ENCODE measurements around the gene SLC22A5.
"Not testable (repeated sequence)": the region's sequence is repeated elsewhere in the genome, so short reads cannot be mapped to it uniquely, and the experiment has no call there.

Gene SLC22A5

DNA sequence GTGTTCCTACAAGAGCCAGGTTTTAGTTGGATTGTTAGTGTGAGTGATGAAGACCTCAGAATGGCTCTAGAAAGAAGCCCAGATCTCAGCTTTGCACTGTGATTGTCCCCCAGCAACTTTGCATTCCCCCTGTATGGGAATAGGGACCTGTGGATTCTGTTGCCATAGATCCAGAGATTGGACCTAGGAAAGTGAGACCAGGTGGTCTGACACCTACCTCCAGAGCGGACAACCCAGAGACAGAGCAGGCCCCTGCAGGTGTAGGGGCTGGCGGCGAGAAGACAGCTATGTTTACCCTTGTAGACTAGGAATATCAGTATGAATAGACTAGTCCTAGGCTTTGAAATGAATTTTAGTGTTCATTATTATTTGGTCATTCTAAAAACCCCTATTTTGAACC lies 67.4 kb downstream of the SLC22A5 start:
- Histone ChIP-seq H3K9me3 (replicated peaks in 1 of 2; ENCODE audit: control insufficient read depth in 2 of 2, insufficient read depth in 1 of 2, low read depth in 1 of 2, low read length in 2 of 2) (no peaks in the 10 kb centered on the region), H3K4me3 (ENCODE audit: low read length in 2 of 2) (no peak overlapping the region), H3K9ac (ENCODE audit: low read depth, low read length, poor library complexity) (no peak overlapping the region), H3K4me2 (ENCODE audit: insufficient read depth, low read length, poor library complexity, severe bottlenecking) (no peak overlapping the region), H2AK5ac (ENCODE audit: low read depth, low read length) (no peak overlapping the region), H3K4me1 (ENCODE audit: control insufficient read depth in 2 of 2, insufficient read depth in 1 of 2, low read depth in 1 of 2, low read length in 2 of 2) (peaks cover 2 to 11% of the 10 kb centered on the region in 2 donors), H2BK5ac (ENCODE audit: low read length) (no peak overlapping the region), H4K8ac (ENCODE audit: low read depth, low read length) (no peak overlapping the region), H2BK12ac (ENCODE audit: low read length) (no peak overlapping the region), H2BK15ac (ENCODE audit: low read length) (no peak overlapping the region), H3K36me3 (replicated peaks in 1 of 2; ENCODE audit: control insufficient read depth in 2 of 2, insufficient read depth in 2 of 2, low read length in 2 of 2) (no peaks in the 10 kb centered on the region), H3K79me1 (ENCODE audit: low read depth, low read length) (no peaks in the 10 kb centered on the region), H2BK120ac (ENCODE audit: low read depth, low read length) (no peak overlapping the region), H3K4ac (ENCODE audit: low read length) (no peak overlapping the region), H4K91ac (ENCODE audit: low read depth, low read length, poor library complexity) (no peak overlapping the region), H3K23ac (ENCODE audit: low read depth, low read length, poor library complexity) (no peak overlapping the region), H3K27me3 (ENCODE audit: control insufficient read depth in 3 of 3, insufficient read depth in 3 of 3, low read depth in 1 of 3, low read length in 3 of 3) (no peaks in the 10 kb centered on the region), H3K18ac (ENCODE audit: low read length) (no peak overlapping the region), H3K27ac (replicated peaks; ENCODE audit: low read length) (no peak overlapping the region), H3K14ac (ENCODE audit: low read length) (no peak overlapping the region), H2AFZ (ENCODE audit: low read length) (peak overlapping the region; percentile 64)
- DNase-seq (ENCODE audit: low spot score) = no peak
- no CpG with 5 or more reads among the region's 3 CpGs for WGBS, 2 donors (ENCODE audit: extremely low coverage in 2 of 2, insufficient read length in 2 of 2, insufficient replicate concordance in 1 of 2)

- Histone ChIP-seq H3K4ac (ENCODE audit: low read length) (no peak overlapping the region), H2BK5ac (ENCODE audit: low read length) (no peak overlapping the region), H4K91ac (ENCODE audit: low read depth, low read length, poor library complexity) (no peak overlapping the region), H3K27ac (replicated peaks; ENCODE audit: low read length) (no peak overlapping the region), H3K27me3 (ENCODE audit: control insufficient read depth in 3 of 3, insufficient read depth in 3 of 3, low read depth in 1 of 3, low read length in 3 of 3) (no peaks in the 10 kb centered on the region), H2BK15ac (ENCODE audit: low read length) (no peak overlapping the region), H2AK5ac (ENCODE audit: low read depth, low read length) (no peak overlapping the region), H2BK12ac (ENCODE audit: low read length) (no peak overlapping the region), H3K9ac (ENCODE audit: low read depth, low read length, poor library complexity) (no peak overlapping the region), H3K79me1 (ENCODE audit: low read depth, low read length) (no peaks in the 10 kb centered on the region), H3K4me2 (ENCODE audit: insufficient read depth, low read length, poor library complexity, severe bottlenecking) (no peak overlapping the region), H2BK120ac (ENCODE audit: low read depth, low read length) (no peak overlapping the region), H3K23ac (ENCODE audit: low read depth, low read length, poor library complexity) (no peak overlapping the region), H3K9me3 (replicated peaks in 1 of 2; ENCODE audit: control insufficient read depth in 2 of 2, insufficient read depth in 1 of 2, low read depth in 1 of 2, low read length in 2 of 2) (no peaks in the 10 kb centered on the region), H2AFZ (ENCODE audit: low read length) (peak overlapping the region; percentile 64), H3K14ac (ENCODE audit: low read length) (no peak overlapping the region), H4K8ac (ENCODE audit: low read depth, low read length) (no peak overlapping the region), H3K36me3 (replicated peaks in 1 of 2; ENCODE audit: control insufficient read depth in 2 of 2, insufficient read depth in 2 of 2, low read length in 2 of 2) (no peaks in the 10 kb centered on the region), H3K18ac (ENCODE audit: low read length) (no peak overlapping the region), H3K4me1 (ENCODE audit: control insufficient read depth in 2 of 2, insufficient read depth in 1 of 2, low read depth in 1 of 2, low read length in 2 of 2) (peaks cover 2 to 11% of the 10 kb centered on the region in 2 donors), H3K4me3 (ENCODE audit: low read length in 2 of 2) (no peak overlapping the region)
- no peak for DNase-seq (ENCODE audit: low spot score)
- WGBS, 2 donors (ENCODE audit: extremely low coverage in 2 of 2, insufficient read length in 2 of 2, insufficient replicate concordance in 1 of 2) = no CpG with 5 or more reads among the region's 3 CpGs
These were observed 68.2 kb downstream of the SLC22A5 start for GRCh38 chr5:132437604-132438266.

DNA sequence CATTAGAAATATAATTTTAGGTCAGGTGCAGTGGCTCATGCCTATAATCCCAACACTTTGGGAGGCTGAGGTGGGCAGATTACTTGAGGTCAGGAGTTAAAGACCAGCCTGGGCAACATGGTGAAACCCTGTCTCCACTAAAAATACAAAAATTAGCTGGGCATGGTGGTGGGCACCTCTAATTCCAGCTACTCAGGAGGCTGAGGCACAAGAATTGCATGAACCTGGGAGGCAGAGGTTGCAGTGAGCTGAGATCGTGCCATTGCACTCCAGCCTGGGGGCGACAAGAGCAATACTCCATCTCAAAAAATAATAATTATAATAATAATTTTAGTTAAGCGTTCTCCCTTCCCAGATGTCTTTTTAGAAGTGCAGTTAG lies 68.7 kb downstream of the SLC22A5 start:
- peaks cover 2 to 11% of the 10 kb centered on the region in 2 donors for H3K4me1 ChIP-seq (ENCODE audit: control insufficient read depth in 2 of 2, insufficient read depth in 1 of 2, low read depth in 1 of 2, low read length in 2 of 2)
- H3K9ac ChIP-seq (ENCODE audit: low read depth, low read length, poor library complexity); H3K27ac ChIP-seq (replicated peaks; ENCODE audit: low read length); H2BK120ac ChIP-seq (ENCODE audit: low read depth, low read length); H2BK15ac ChIP-seq (ENCODE audit: low read length); DNase-seq (ENCODE audit: low spot score); H4K8ac ChIP-seq (ENCODE audit: low read depth, low read length); H2AK5ac ChIP-seq (ENCODE audit: low read depth, low read length); H3K23ac ChIP-seq (ENCODE audit: low read depth, low read length, poor library complexity); H3K14ac ChIP-seq (ENCODE audit: low read length); H3K4ac ChIP-seq (ENCODE audit: low read length); H4K91ac ChIP-seq (ENCODE audit: low read depth, low read length, poor library complexity); H3K27me3 ChIP-seq (ENCODE audit: control insufficient read depth in 3 of 3, insufficient read depth in 3 of 3, low read depth in 1 of 3, low read length in 3 of 3); H3K18ac ChIP-seq (ENCODE audit: low read length); H2AFZ ChIP-seq (ENCODE audit: low read length); H2BK5ac ChIP-seq (ENCODE audit: low read length); H3K36me3 ChIP-seq (replicated peaks in 1 of 2; ENCODE audit: control insufficient read depth in 2 of 2, insufficient read depth in 2 of 2, low read length in 2 of 2); H2BK12ac ChIP-seq (ENCODE audit: low read length); H3K9me3 ChIP-seq (replicated peaks in 1 of 2; ENCODE audit: control insufficient read depth in 2 of 2, insufficient read depth in 1 of 2, low read depth in 1 of 2, low read length in 2 of 2); H3K4me2 ChIP-seq (ENCODE audit: insufficient read depth, low read length, poor library complexity, severe bottlenecking); H3K79me1 ChIP-seq (ENCODE audit: low read depth, low read length); H3K4me3 ChIP-seq (ENCODE audit: low read length in 2 of 2): not testable (repeated sequence)
- no CpG with 5 or more reads among the region's 3 CpGs for WGBS, 2 donors (ENCODE audit: extremely low coverage in 2 of 2, insufficient read length in 2 of 2, insufficient replicate concordance in 1 of 2)

- Histone ChIP-seq H3K4me3 (ENCODE audit: low read length in 2 of 2) (no peak overlapping the region), H3K79me1 (ENCODE audit: low read depth, low read length) (no peaks in the 10 kb centered on the region), H3K9me3 (replicated peaks in 1 of 2; ENCODE audit: control insufficient read depth in 2 of 2, insufficient read depth in 1 of 2, low read depth in 1 of 2, low read length in 2 of 2) (no peaks in the 10 kb centered on the region), H3K4me2 (ENCODE audit: insufficient read depth, low read length, poor library complexity, severe bottlenecking) (no peak overlapping the region), H2BK5ac (ENCODE audit: low read length) (no peak overlapping the region), H2BK12ac (ENCODE audit: low read length) (no peak overlapping the region), H2AFZ (ENCODE audit: low read length) (no peak overlapping the region), H2AK5ac (ENCODE audit: low read depth, low read length) (no peak overlapping the region), H3K27me3 (ENCODE audit: control insufficient read depth in 3 of 3, insufficient read depth in 3 of 3, low read depth in 1 of 3, low read length in 3 of 3) (no peaks in the 10 kb centered on the region), H4K8ac (ENCODE audit: low read depth, low read length) (no peak overlapping the region), H3K36me3 (replicated peaks in 1 of 2; ENCODE audit: control insufficient read depth in 2 of 2, insufficient read depth in 2 of 2, low read length in 2 of 2) (no peaks in the 10 kb centered on the region), H2BK15ac (ENCODE audit: low read length) (no peak overlapping the region), H3K27ac (replicated peaks; ENCODE audit: low read length) (no peak overlapping the region), H4K91ac (ENCODE audit: low read depth, low read length, poor library complexity) (no peak overlapping the region), H3K14ac (ENCODE audit: low read length) (no peak overlapping the region), H3K23ac (ENCODE audit: low read depth, low read length, poor library complexity) (no peak overlapping the region), H3K4ac (ENCODE audit: low read length) (no peak overlapping the region), H3K18ac (ENCODE audit: low read length) (no peak overlapping the region), H3K9ac (ENCODE audit: low read depth, low read length, poor library complexity) (no peak overlapping the region), H3K4me1 (ENCODE audit: control insufficient read depth in 2 of 2, insufficient read depth in 1 of 2, low read depth in 1 of 2, low read length in 2 of 2) (peaks cover 2 to 11% of the 10 kb centered on the region in 2 donors), H2BK120ac (ENCODE audit: low read depth, low read length) (no peak overlapping the region)
- WGBS, 2 donors (ENCODE audit: extremely low coverage in 2 of 2, insufficient read length in 2 of 2, insufficient replicate concordance in 1 of 2) = no CpG with 5 or more reads among the region's 4 CpGs
- DNase-seq (ENCODE audit: low spot score) = no peak
These were observed 69.4 kb downstream of the SLC22A5 start for GRCh38 chr5:132438917-132439316.
